Osteoblast (primary cell): ENCODE results near the gene ADAM15. TPM values are rescaled to one million over a fixed set of nuclear protein-coding genes. Genes with fewer than 3 reads are reported as not detected.

Source experiments
- DNase-seq: peaks from one replicate; pipeline ENCODE4 v3.0.0; 2011; ENCODE audit warnings: low spot score, mixed read lengths; ENCODE audit not compliant: insufficient read length; ENCODE audit errors: missing footprints
- H2AFZ ChIP-seq: 2 replicates; pipeline ENCODE4 v1.6.0; 2011; ENCODE audit warnings: mild to moderate bottlenecking, low read length
- H3K27ac ChIP-seq: 2 replicates; pipeline ENCODE4 v1.5.1; 2011; ENCODE audit warnings: mild to moderate bottlenecking, low read depth, low read length, moderate library complexity
- H3K27me3 ChIP-seq: 2 replicates; pipeline ENCODE4 v1.6.0; 2012; ENCODE audit warnings: mild to moderate bottlenecking, control low read depth, inconsistent platforms, low read length, moderate library complexity; ENCODE audit not compliant: insufficient read depth
- H3K36me3 ChIP-seq: 2 replicates; pipeline ENCODE4 v1.5.1; 2011; ENCODE audit warnings: mild to moderate bottlenecking, low read length, control low read depth, moderate library complexity; ENCODE audit not compliant: insufficient read depth
- H3K4me1 ChIP-seq: 2 replicates; pipeline ENCODE4 v1.5.1; 2011; ENCODE audit warnings: mild to moderate bottlenecking, low read length, control low read depth, moderate library complexity; ENCODE audit not compliant: insufficient read depth
- H3K4me2 ChIP-seq: 2 replicates; pipeline ENCODE4 v1.6.0; 2011; ENCODE audit warnings: mild to moderate bottlenecking, low read length; ENCODE audit not compliant: insufficient read depth
- H3K4me3 ChIP-seq: fragments of 200-600 bp; sonication (generic); 3 replicates; pipeline ENCODE4 v1.5.1; 2012; ENCODE audit warnings: mild to moderate bottlenecking, low read length, inconsistent platforms; ENCODE audit not compliant: insufficient read depth
- H3K79me2 ChIP-seq: 2 replicates; pipeline ENCODE4 v1.6.0; 2012; ENCODE audit warnings: mild to moderate bottlenecking, low read length, control low read depth, inconsistent platforms; ENCODE audit not compliant: insufficient read depth
- H3K9me3 ChIP-seq: 2 replicates; pipeline ENCODE4 v1.5.1; 2011; ENCODE audit warnings: low read depth, low read length, control low read depth
- H4K20me1 ChIP-seq: 2 replicates; pipeline ENCODE4 v1.6.0; 2012; ENCODE audit warnings: mild to moderate bottlenecking, low read length, control low read depth; ENCODE audit not compliant: insufficient read depth
- CTCF ChIP-seq: IDR thresholded peaks from 2 replicates; pipeline ENCODE4 v1.5.1; 2011; ENCODE audit warnings: mild to moderate bottlenecking, low read depth, low read length, moderate library complexity; ENCODE audit errors: extremely low read depth
- total RNA-seq: library from RNA; depleted of rRNA; stranded (reverse); fragments of >200 nt; gene quantifications from 2 replicates; pipeline ENCODE4 v1.2.3, GENCODE V29; 2012

Gene ADAM15
- total RNA-seq, 1 donor: 101 TPM

- Histone ChIP-seq H3K9me3 (no peaks in the 10 kb centered on the region), H3K27ac (no peak overlapping the region), H3K4me1 (peaks cover 15% of the 10 kb centered on the region), H3K36me3 (no peaks in the 10 kb centered on the region), H3K27me3 (no peaks in the 10 kb centered on the region), H3K4me2 (no peak overlapping the region), H4K20me1 (peaks cover 7% of the 10 kb centered on the region), H3K79me2 (no peaks in the 10 kb centered on the region), H3K4me3 (no peak overlapping the region), H2AFZ (no peak overlapping the region)
- DNase-seq: no peak
- no peak for TF ChIP-seq CTCF
Measured at GRCh38 chr1:155022136-155022926, 28.8 kb upstream of the ADAM15 start.

- no peak overlapping the region for H3K27ac ChIP-seq
- no peak for DNase-seq
- no peak overlapping the region for H3K4me3 ChIP-seq
- H3K79me2 ChIP-seq: no peaks in the 10 kb centered on the region
- H3K27me3 ChIP-seq: no peaks in the 10 kb centered on the region
- H3K4me2 ChIP-seq: no peak overlapping the region
- no peak for TF ChIP-seq CTCF
- no peak overlapping the region for H2AFZ ChIP-seq
- H3K4me1 ChIP-seq: peaks cover 12% of the 10 kb centered on the region
- H3K9me3 ChIP-seq: no peaks in the 10 kb centered on the region
- peaks cover 4% of the 10 kb centered on the region for H4K20me1 ChIP-seq
- H3K36me3 ChIP-seq: no peaks in the 10 kb centered on the region
Measured at GRCh38 chr1:155022927-155023236, 28.2 kb upstream of the ADAM15 start.

GRCh38 chr1:155023627-155024026 is 27.5 kb upstream of the ADAM15 start:
- no peak overlapping the region for H2AFZ ChIP-seq
- H3K79me2 ChIP-seq: no peaks in the 10 kb centered on the region
- H3K4me1 ChIP-seq: peaks cover 6% of the 10 kb centered on the region
- H3K27me3 ChIP-seq: no peaks in the 10 kb centered on the region
- no peak overlapping the region for H3K4me2 ChIP-seq
- TF ChIP-seq CTCF: no peak
- no peak overlapping the region for H3K4me3 ChIP-seq
- no peak for DNase-seq
- H3K36me3 ChIP-seq: no peaks in the 10 kb centered on the region
- no peaks in the 10 kb centered on the region for H3K9me3 ChIP-seq
- peaks cover 3% of the 10 kb centered on the region for H4K20me1 ChIP-seq
- H3K27ac ChIP-seq: no peak overlapping the region

- no peak overlapping the region for H3K4me3 ChIP-seq
- DNase-seq: no peak
- H3K4me2 ChIP-seq: no peak overlapping the region
- H3K36me3 ChIP-seq: no peaks in the 10 kb centered on the region
- H3K27me3 ChIP-seq: no peaks in the 10 kb centered on the region
- no peaks in the 10 kb centered on the region for H3K79me2 ChIP-seq
- H4K20me1 ChIP-seq: no peaks in the 10 kb centered on the region
- TF ChIP-seq CTCF: no peak
- H3K9me3 ChIP-seq: no peaks in the 10 kb centered on the region
- no peak overlapping the region for H3K27ac ChIP-seq
- H3K4me1 ChIP-seq: no peaks in the 10 kb centered on the region
- no peak overlapping the region for H2AFZ ChIP-seq
Measured at GRCh38 chr1:155024315-155024714, 26.8 kb upstream of the ADAM15 start.
